Psoas muscle (tissue), 8 donors: ENCODE measurements around the gene CHMP4A. TPM values are rescaled to one million over a fixed set of nuclear protein-coding genes. Genes with fewer than 3 reads are reported as not detected.

Experiments
- ATAC-seq, 4 donors: fragments of 200-7000 bp; cut with Tn5 transposase; one replicate each; pipeline ENCODE4 v1.9.1; 2020; ENCODE audit warnings: moderate library complexity in 3 of 4, mild to moderate bottlenecking in 2 of 4
- DNase-seq, 2 donors: peaks; one replicate each; pipeline ENCODE4 v3.0.0-alpha.2; 2020
- H3K27ac ChIP-seq: fragments of 200-600 bp; one replicate; pipeline ENCODE4 v1.8.0; 2022
- H3K27me3 ChIP-seq, 3 donors: fragments of 200-600 bp in 1 of 3; one replicate each; pipeline versions ENCODE4 v1.6.1 to v1.8.0; 2013 to 2022; ENCODE audit warnings: low read length in 2 of 3, mild to moderate bottlenecking in 2 of 3, moderate library complexity in 1 of 3; ENCODE audit not compliant: insufficient read depth in 3 of 3
- H3K36me3 ChIP-seq, 2 donors: fragments of 200-600 bp in 1 of 2; one replicate each; pipeline versions ENCODE4 v1.6.1 to v1.8.0; 2013 to 2022; ENCODE audit warnings: low read depth in 1 of 2, mild to moderate bottlenecking in 1 of 2, moderate library complexity in 1 of 2; ENCODE audit not compliant: insufficient read depth in 1 of 2
- H3K4me1 ChIP-seq: fragments of 200-600 bp; one replicate; pipeline ENCODE4 v1.8.0; 2022
- H3K4me3 ChIP-seq: fragments of 200-600 bp; one replicate; pipeline ENCODE4 v1.8.0; 2022; ENCODE audit warnings: mild to moderate bottlenecking
- H3K9me3 ChIP-seq: fragments of 200-600 bp; one replicate; pipeline ENCODE4 v1.8.0; 2022
- WGBS, 3 donors: extraction: QIAGEN DNeasy Blood & Tissue Kit; methylation state at CpG; one replicate each; pipeline versions ENCODE4 v1.1.6 to v1.1.7; 2013; 5-methylcytosine and 5-hydroxymethylcytosine counted together
- intact Hi-C, 2 donors: fragments of 100-400 bp; cut with DNase I; formaldehyde crosslinking; loops; one replicate each; pipeline versions ENCODE4 v1.11.0 to v1.14.2; 2022
- polyA plus RNA-seq, 3 donors: library from polyadenylated mRNA; stranded (reverse); fragments of 200-250 nt; gene quantifications; one replicate each; pipeline ENCODE4 v1.2.3, GENCODE V29; 2013
- total RNA-seq, 4 donors: library from RNA; stranded (reverse); fragmentation: NEBNext Ultra II Directional in 2 of 4; extraction: Animal tissue kit (Norgen Biotek cat#: 25700) in 2 of 4; gene quantifications; one replicate each; pipeline versions ENCODE4 v1.2.1 to v1.2.4, GENCODE V29; 2021 to 2023
- TF ChIP-seq, protein P1 (sequence below): fragments of 200-600 bp; IDR thresholded peaks from one replicate; pipeline ENCODE4 v1.8.0; 2022; ENCODE audit warnings: antibody characterized with exemption
- donor health status: healthy with polysubstance abuse.
- donor health status: DM: no; HTN: no; CAD: no; lungs with moderate emphysema.
- donor health status: Bipolar disorder and iron deficiency.
- donor health status: healthy.
- donor health status: DM: yes; HTN: yes; CAD: no.
- donor health status: DM: no; HTN: no; CAD: no.
- donor health status: DM: no; HTN: no; CAD: no.
- donor health status: DM: yes; HTN: yes; CAD: no.

CHMP4A gene
- total and polyA plus RNA-seq, 7 donors, result 12.3 to 42.1 (median 18.2) TPM

DNA sequence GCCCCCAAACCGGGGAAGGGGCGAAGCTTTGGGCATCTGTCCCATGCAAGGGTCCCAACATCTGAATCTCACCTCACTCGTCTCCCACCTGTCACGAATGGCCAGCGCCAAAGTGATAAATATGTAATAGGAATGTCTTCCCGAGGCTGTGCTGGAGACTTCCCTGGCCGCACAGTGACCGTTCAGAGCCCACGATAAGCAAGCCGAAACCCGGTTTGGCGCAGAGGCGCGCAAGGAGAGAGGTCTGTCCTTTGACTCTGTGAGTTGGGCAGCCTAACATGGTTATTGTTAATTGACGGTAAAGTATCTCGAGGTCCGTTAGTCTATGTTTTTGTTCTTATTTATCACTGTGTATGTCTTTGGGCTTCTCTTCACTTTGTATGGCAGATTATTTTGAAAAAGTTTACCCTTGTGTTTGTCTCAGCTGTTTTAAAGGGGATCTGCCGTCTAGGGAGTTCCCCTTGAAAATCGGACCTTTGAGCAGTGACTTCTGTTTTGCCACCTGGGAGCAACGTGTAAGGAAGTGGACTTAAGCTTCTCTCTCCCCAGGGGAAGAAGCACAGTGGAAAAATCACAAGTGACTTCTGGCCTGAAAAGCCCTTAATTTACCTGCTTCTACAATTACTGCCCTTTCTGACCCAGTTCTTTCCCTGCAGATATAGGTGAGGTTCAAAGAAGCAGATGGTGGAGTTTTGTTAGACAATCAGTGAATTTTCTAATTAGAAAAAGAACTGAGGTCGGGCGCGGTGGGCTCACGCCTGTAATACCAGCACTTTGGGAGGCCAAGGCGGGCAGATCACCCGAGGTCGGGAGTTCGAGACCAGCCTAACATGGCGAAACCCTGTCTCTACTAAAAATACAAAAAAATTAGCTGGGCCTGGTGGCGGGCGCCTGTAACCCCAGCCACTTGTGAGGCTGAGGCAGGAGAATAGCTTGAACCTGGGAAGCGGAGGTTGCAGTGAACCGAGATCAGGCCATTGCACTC lies 16.9 kb downstream of the CHMP4A start:
- Histone ChIP-seq H3K36me3 (peaks cover 0 to 31% of the 10 kb centered on the region in 2 donors), H3K4me3 (peak overlapping the region; percentile 89), H3K4me1 (peaks cover 22% of the 10 kb centered on the region), H3K9me3 (no peaks in the 10 kb centered on the region), H3K27me3 (no peaks in the 10 kb centered on the region), H3K27ac (peak overlapping the region; percentile 96)
- 34 to 35% (median 34%) methylated on average over 33 of the region's 33 CpGs for WGBS, 3 donors
- DNase-seq (no peak), ATAC-seq (peak; percentile 11 to 45 (median 31))
- intact Hi-C loops, result no loop called here
- TF ChIP-seq, protein P1, sequence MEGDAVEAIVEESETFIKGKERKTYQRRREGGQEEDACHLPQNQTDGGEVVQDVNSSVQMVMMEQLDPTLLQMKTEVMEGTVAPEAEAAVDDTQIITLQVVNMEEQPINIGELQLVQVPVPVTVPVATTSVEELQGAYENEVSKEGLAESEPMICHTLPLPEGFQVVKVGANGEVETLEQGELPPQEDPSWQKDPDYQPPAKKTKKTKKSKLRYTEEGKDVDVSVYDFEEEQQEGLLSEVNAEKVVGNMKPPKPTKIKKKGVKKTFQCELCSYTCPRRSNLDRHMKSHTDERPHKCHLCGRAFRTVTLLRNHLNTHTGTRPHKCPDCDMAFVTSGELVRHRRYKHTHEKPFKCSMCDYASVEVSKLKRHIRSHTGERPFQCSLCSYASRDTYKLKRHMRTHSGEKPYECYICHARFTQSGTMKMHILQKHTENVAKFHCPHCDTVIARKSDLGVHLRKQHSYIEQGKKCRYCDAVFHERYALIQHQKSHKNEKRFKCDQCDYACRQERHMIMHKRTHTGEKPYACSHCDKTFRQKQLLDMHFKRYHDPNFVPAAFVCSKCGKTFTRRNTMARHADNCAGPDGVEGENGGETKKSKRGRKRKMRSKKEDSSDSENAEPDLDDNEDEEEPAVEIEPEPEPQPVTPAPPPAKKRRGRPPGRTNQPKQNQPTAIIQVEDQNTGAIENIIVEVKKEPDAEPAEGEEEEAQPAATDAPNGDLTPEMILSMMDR, result no peak

DNA sequence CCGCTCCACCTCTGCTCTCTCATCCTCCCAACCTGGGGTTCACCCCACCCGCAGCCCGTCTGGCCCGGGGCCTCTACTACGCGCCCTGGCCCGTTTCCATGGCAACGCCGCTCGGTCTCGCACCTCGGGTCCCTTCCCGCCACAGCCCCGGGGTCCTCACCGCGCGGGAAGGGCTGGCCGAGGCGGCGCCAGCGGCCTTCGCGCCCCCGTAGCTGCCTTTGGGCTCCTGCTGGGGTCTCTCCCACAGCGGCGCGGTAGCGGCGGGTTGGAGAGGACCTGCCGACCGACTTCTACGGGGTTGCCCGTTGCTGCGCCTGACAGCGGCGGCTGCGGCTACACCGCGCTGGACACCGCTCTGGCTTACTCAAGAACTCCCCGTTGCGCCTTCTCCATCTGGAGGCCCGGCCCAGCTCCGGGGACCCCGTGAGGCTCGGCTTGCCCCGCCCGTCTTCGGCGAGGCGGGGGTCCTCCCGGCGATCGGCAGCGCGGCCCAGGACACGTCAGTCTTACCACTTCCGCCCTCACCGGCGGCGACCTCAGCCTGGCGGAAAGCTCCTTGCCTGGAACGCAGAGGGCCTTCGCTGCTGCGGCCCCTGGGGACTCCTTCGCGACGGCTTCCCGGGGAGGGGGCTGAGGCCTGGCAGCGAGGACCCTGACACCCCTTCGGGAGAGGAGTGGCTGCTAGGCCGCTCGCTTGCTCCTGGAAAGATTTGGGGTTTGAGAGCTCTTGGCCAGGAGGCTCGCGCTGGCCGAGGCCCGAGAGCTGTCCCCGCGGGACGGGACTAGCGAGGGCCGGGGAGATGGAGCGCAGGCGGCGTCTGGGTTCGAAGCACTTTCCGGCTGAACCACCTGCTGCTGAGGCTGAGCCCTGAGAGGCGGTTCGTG lies 17.9 kb downstream of the CHMP4A start, which contains the start of gene TM9SF1:
TM9SF1 (minus strand) TSS at position 256 of the 885 bp plus-strand sequence. CDS start 422 bp downstream, outside the sequence.
- DNase-seq (peak; percentile 91 to 95), ATAC-seq (peak; percentile 93 to 97 (median 94))
- H3K4me3 ChIP-seq, result peak within 1 kb of the TSS; percentile 89
- H3K9me3 ChIP-seq, result no peaks in the 10 kb centered on the region
- H3K27ac ChIP-seq, result peak within 1 kb of the TSS; percentile 96
- TF ChIP-seq, protein P1, result no peak
- H3K4me1 ChIP-seq, result peaks cover 22% of the 10 kb centered on the region
- intact Hi-C loops, result no loop called here
- peaks cover 0 to 35% of the 10 kb centered on the region in 2 donors for H3K36me3 ChIP-seq
- 0 to 1% (median 1%) methylated on average over 82 to 89 of the region's 89 CpGs for WGBS, 3 donors
- no peaks in the 10 kb centered on the region for H3K27me3 ChIP-seq

DNA sequence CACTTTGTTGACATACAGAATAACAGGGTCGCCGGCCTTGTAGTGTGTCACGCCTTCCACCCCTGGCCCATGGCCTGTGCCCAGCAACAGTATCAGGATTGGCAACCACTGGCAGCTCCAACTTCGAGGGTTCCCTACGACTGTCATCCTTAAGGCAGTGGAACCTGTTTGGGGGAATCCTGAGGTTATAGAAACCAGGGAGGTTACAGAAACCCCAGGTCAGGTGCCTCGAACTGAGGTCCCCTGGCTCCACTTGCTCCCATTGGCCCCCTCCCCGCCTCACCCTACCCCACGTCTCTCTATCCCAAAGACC lies 18.5 kb downstream of the CHMP4A start:
- intact Hi-C loops, result no loop called here
- peaks cover 22% of the 10 kb centered on the region for H3K4me1 ChIP-seq
- ATAC-seq (peak in 2 of 4 donors; percentile 1), DNase-seq (no peak)
- H3K36me3 ChIP-seq, result peaks cover 0 to 41% of the 10 kb centered on the region in 2 donors
- WGBS, 3 donors, result 46 to 47% (median 46%) methylated on average over 8 of the region's 8 CpGs
- peak overlapping the region; percentile 89 for H3K4me3 ChIP-seq
- H3K27ac ChIP-seq, result peak overlapping the region; percentile 96
- TF ChIP-seq, protein P1, result no peak
- no peaks in the 10 kb centered on the region for H3K27me3 ChIP-seq
- no peaks in the 10 kb centered on the region for H3K9me3 ChIP-seq

DNA sequence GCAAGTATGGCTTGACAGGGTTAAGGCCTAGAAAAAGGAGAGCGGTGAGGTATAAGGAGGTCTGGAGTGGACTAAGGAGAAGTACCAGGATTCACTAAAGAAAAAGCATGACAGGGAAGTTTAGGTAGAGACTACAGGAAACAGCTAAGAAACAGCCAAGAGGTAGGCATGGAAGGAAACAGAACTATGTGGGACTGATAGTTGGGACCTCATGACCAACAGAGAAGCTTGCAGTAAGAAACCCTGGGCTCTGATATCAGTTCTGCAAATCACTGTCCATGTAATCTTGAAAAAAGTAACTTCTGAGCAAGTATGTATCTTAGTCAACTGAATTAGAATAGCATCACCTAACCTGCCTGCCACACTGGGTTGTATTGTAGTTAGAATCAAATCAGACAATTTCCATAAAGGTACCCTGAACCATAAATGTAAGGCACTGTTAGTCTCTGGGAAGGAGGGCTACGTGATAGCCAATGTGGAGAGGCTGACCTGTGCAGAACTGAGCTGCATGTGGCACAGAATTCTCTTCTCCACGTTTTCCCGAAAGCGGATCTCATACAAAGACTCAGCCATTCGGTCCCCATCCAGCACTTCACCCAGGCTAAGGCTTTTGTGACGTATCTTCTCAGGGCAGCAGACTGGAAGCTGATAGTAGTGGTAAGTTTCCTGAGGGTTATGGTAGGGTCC lies 19.0 kb downstream of the CHMP4A start:
- TF ChIP-seq, protein P1, result no peak
- no peak for DNase-seq
- Histone ChIP-seq H3K9me3 (no peaks in the 10 kb centered on the region), H3K27ac (peak overlapping the region; percentile 96), H3K4me1 (peaks cover 26% of the 10 kb centered on the region), H3K4me3 (peak overlapping the region; percentile 89), H3K36me3 (peaks cover 0 to 45% of the 10 kb centered on the region in 2 donors), H3K27me3 (no peaks in the 10 kb centered on the region)
- intact Hi-C loops, result no loop called here
- WGBS, 3 donors, result 65 to 72% (median 71%) methylated on average over 7 of the region's 7 CpGs
- no peak for ATAC-seq
